OCI-LY7 (cell line): ENCODE results near the gene BICD1. TPM values are rescaled to one million over a fixed set of nuclear protein-coding genes. Genes with fewer than 3 reads are reported as not detected.
A peak's percentile ranks its signal among the peaks of the same experiment; 100 is the strongest.

ENCODE experiments used
- BruUV-seq: library from RNA; stranded (reverse); fragments of 400-500 nt; replicated peaks from 2 replicates; lab custom pipeline; 2021; lab: Mats Ljungman, UMichigan
- CTCF ChIA-PET: fragments of 300-600 bp; sonication (Branson Sonifier 250); formaldehyde crosslinking; loops from one replicate; lab custom pipeline; 2022; ENCODE audit warnings: antibody characterized with exemption; ENCODE audit not compliant: unreplicated experiment; lab: Charles Lee
- POLR2A ChIA-PET: fragments of 300-600 bp; sonication (Branson Sonifier 250); formaldehyde crosslinking; loops from one replicate; lab custom pipeline; 2022; ENCODE audit warnings: antibody characterized with exemption; lab: Charles Lee
- DNase-seq: peaks from one replicate; pipeline ENCODE4 v3.0.0-alpha.2; 2015; ENCODE audit warnings: low spot score
- H2AFZ ChIP-seq: fragments of 200-600 bp; sonication (generic), shearing (Covaris generic); 2 replicates; pipeline ENCODE4 v1.6.1; 2014; ENCODE audit warnings: mild to moderate bottlenecking, antibody characterized with exemption, low read length, moderate library complexity
- H3K27ac ChIP-seq: fragments of 200-600 bp; sonication (generic); 2 replicates; pipeline ENCODE4 v1.5.1; 2014; ENCODE audit warnings: mixed run types, low read depth, mild to moderate bottlenecking, moderate library complexity, low read length, inconsistent platforms; ENCODE audit not compliant: poor library complexity, severe bottlenecking
- H3K36me3 ChIP-seq: fragments of 200-600 bp; sonication (generic); 2 replicates; pipeline ENCODE4 v1.6.1; 2014; ENCODE audit warnings: mild to moderate bottlenecking, antibody characterized with exemption, low read length, moderate library complexity, mixed read lengths; ENCODE audit not compliant: insufficient read depth
- H3K4me1 ChIP-seq: fragments of 200-600 bp; sonication (generic); 2 replicates; pipeline ENCODE4 v1.5.1; 2014; ENCODE audit warnings: mild to moderate bottlenecking, low read length; ENCODE audit not compliant: insufficient read depth, poor library complexity, severe bottlenecking
- H3K4me2 ChIP-seq: fragments of 200-600 bp; sonication (generic); 2 replicates; pipeline ENCODE4 v1.6.1; 2014; ENCODE audit warnings: mild to moderate bottlenecking, low read length
- H3K4me3 ChIP-seq: fragments of 200-600 bp; sonication (generic); 2 replicates; pipeline ENCODE4 v1.5.1; 2014; ENCODE audit warnings: mild to moderate bottlenecking, low read depth, low read length; ENCODE audit not compliant: poor library complexity, severe bottlenecking
- H3K79me2 ChIP-seq: fragments of 200-600 bp; sonication (generic); 2 replicates; pipeline ENCODE4 v1.6.1; 2016; ENCODE audit warnings: low read depth, mild to moderate bottlenecking, low read length, moderate library complexity, mixed read lengths; ENCODE audit not compliant: insufficient read depth
- H3K9me2 ChIP-seq: fragments of 200-600 bp; sonication (generic); 2 replicates; pipeline ENCODE4 v1.6.1; 2016; ENCODE audit warnings: mild to moderate bottlenecking, low read length, mixed read lengths; ENCODE audit not compliant: insufficient read depth
- H3K9me3 ChIP-seq: fragments of 200-600 bp; sonication (generic); 2 replicates; pipeline ENCODE4 v1.6.1; 2014; ENCODE audit warnings: mild to moderate bottlenecking, mixed run types, low read length, mixed read lengths
- H4K20me1 ChIP-seq: fragments of 200-600 bp; sonication (generic); 2 replicates; pipeline ENCODE4 v1.6.1; 2014; ENCODE audit warnings: mild to moderate bottlenecking, antibody characterized with exemption, low read length, moderate library complexity, mixed read lengths; ENCODE audit not compliant: insufficient read depth
- CTCF ChIP-seq: fragments of 200-600 bp; sonication (generic); conservative IDR thresholded peaks from 2 replicates; pipeline ENCODE4 v1.5.1; 2014; ENCODE audit warnings: mild to moderate bottlenecking, antibody characterized with exemption, low read length, moderate library complexity, mixed read lengths
- EZH2phosphoT487 ChIP-seq: fragments of 200-600 bp; sonication (generic); IDR thresholded peaks from 2 replicates; pipeline ENCODE4 v1.6.1; 2018; ENCODE audit warnings: low read depth, borderline replicate concordance, mild to moderate bottlenecking, mixed run types, antibody characterized with exemption, low read length, moderate library complexity, mixed read lengths
- intact Hi-C: fragments of 100-400 bp; cut with micrococcal nuclease; formaldehyde crosslinking; loops from one replicate; pipeline ENCODE4 v1.10.0; 2022; ENCODE audit not compliant: unreplicated experiment
- total RNA-seq, 2 experiments: library from RNA; depleted of rRNA in 1 of 2; stranded (reverse); fragments of >200 nt in 1 of 2; shearing (Covaris generic) in 1 of 2; gene quantifications; 2 replicates each; pipeline ENCODE4 v1.2.3, GENCODE V29; 2014 to 2022

BICD1 gene
- total RNA-seq, 2 experiments from 2014 or later = 42.9 to 88.2 TPM

- no peaks in the 10 kb centered on the region for H4K20me1 ChIP-seq
- no peaks in the 10 kb centered on the region for H3K79me2 ChIP-seq
- H3K4me3 ChIP-seq = no peak overlapping the region
- no peaks in the 10 kb centered on the region for H3K4me1 ChIP-seq
- H3K9me2 ChIP-seq = no peaks in the 10 kb centered on the region
- no peak for DNase-seq
- intact Hi-C loops = no loop called here
- ChIA-PET CTCF (interaction anchor here (1.2 kb wide), 1 partner anchor 22 kb away, joined by 3 read pairs; the partner anchor contains the start of gene BICD1), POLR2A (interaction anchor here (0.5 to 3.1 kb wide), 11 partner anchors 9 to 47 kb away, joined by 3 to 14 read pairs (median 4); partner anchors contain the start of gene BICD1)
- H2AFZ ChIP-seq = no peak overlapping the region
- no peaks in the 10 kb centered on the region for H3K36me3 ChIP-seq
- no peak overlapping the region for H3K27ac ChIP-seq
- no peak overlapping the region for H3K4me2 ChIP-seq
- no TSS peak for BruUV-seq
- TF ChIP-seq EZH2phosphoT487 (no peak), CTCF (no peak)
- H3K9me3 ChIP-seq = no peaks in the 10 kb centered on the region
Measured at GRCh38 chr12:32084753-32085152, 21.9 kb upstream of the BICD1 start.

- CTCF ChIA-PET = no interaction called here
- DNase-seq = peak; percentile 11
- BruUV-seq = no TSS peak
Measured at GRCh38 chr12:32087306-32087705, 19.3 kb upstream of the BICD1 start.

More at GRCh38 chr12:32087306-32087705, 19.3 kb upstream of the BICD1 start:
- Histone ChIP-seq H2AFZ (no peak overlapping the region), H3K9me3 (no peaks in the 10 kb centered on the region), H3K9me2 (no peaks in the 10 kb centered on the region), H3K4me2 (no peak overlapping the region), H3K4me3 (no peak overlapping the region), H3K27ac (no peak overlapping the region), H3K36me3 (no peaks in the 10 kb centered on the region), H3K4me1 (no peaks in the 10 kb centered on the region), H4K20me1 (no peaks in the 10 kb centered on the region), H3K79me2 (no peaks in the 10 kb centered on the region)
- intact Hi-C loops = no loop called here
- TF ChIP-seq EZH2phosphoT487 = no peak
- TF ChIP-seq CTCF = no peak
- POLR2A ChIA-PET = interaction anchor here (1.3 to 3.1 kb wide), 2 partner anchors 9 to 19 kb away, joined by 5 to 14 read pairs; partner anchors contain the start of gene BICD1
